Spleen (tissue), 11 donors: ENCODE measurements around the gene PANK1. TPM values are rescaled to one million over a fixed set of nuclear protein-coding genes. Genes with fewer than 3 reads are reported as not detected.

Source experiments
- DNase-seq: peaks from one replicate; pipeline ENCODE4 v3.0.0-alpha.2; 2020
- H3K27ac ChIP-seq, 8 donors: fragments of 200-600 bp; sonication (generic) in 7 of 8; 1 replicate in 4 of 8; 2 replicates in 4 of 8; pipeline versions ENCODE4 v1.5.0 to v1.8.0; 2016 to 2021; ENCODE audit warnings: inconsistent platforms in 4 of 8, mild to moderate bottlenecking in 4 of 8, moderate library complexity in 1 of 8
- H3K27me3 ChIP-seq, 7 donors: fragments of 200-600 bp; sonication (generic) in 6 of 7; replicated peaks in 1 of 7; 1 replicate in 4 of 7; 2 replicates in 3 of 7; pipeline versions ENCODE4 v1.5.0 to v1.8.0; 2016 to 2021; ENCODE audit warnings: inconsistent platforms in 3 of 7, mild to moderate bottlenecking in 1 of 7
- H3K36me3 ChIP-seq, 6 donors: fragments of 200-600 bp; sonication (generic) in 5 of 6; 1 replicate in 4 of 6; 2 replicates in 2 of 6; pipeline versions ENCODE4 v1.5.0 to v1.8.0; 2016 to 2021; ENCODE audit warnings: inconsistent platforms in 2 of 6
- H3K4me1 ChIP-seq, 6 donors: fragments of 200-600 bp; sonication (generic) in 5 of 6; 1 replicate in 3 of 6; 2 replicates in 3 of 6; pipeline versions ENCODE4 v1.5.0 to v1.8.0; 2016 to 2021; ENCODE audit warnings: inconsistent platforms in 3 of 6
- H3K4me3 ChIP-seq, 8 donors: fragments of 200-600 bp; sonication (generic) in 7 of 8; 1 replicate in 4 of 8; 2 replicates in 4 of 8; pipeline versions ENCODE4 v1.5.0 to v1.8.0; 2016 to 2021; ENCODE audit warnings: inconsistent platforms in 4 of 8, mild to moderate bottlenecking in 4 of 8, moderate library complexity in 2 of 8
- H3K9me3 ChIP-seq, 8 donors: fragments of 200-600 bp; sonication (generic) in 7 of 8; 1 replicate in 4 of 8; 2 replicates in 4 of 8; pipeline versions ENCODE4 v1.5.0 to v1.8.0; 2016 to 2021; ENCODE audit warnings: inconsistent platforms in 4 of 8
- POLR2A ChIP-seq, 3 donors: fragments of 450-650 bp; IDR thresholded peaks; one replicate each; pipeline ENCODE4 v1.5.1; 2017; ENCODE audit warnings: antibody characterized with exemption in 3 of 3, mild to moderate bottlenecking in 1 of 3
- POLR2AphosphoS5 ChIP-seq, 3 donors: sonication (generic); formaldehyde crosslinking; IDR thresholded peaks; one replicate each; pipeline ENCODE4 v1.5.1; 2017; ENCODE audit warnings: antibody characterized with exemption in 3 of 3
- WGBS, 5 donors: extraction: QIAGEN DNeasy Blood & Tissue Kit in 3 of 5; methylation state at CpG; one replicate each; pipeline versions ENCODE4 v1.1.5 to v1.1.7; 2013 to 2018; 5-methylcytosine and 5-hydroxymethylcytosine counted together
- intact Hi-C: fragments of 100-400 bp; cut with DNase I; formaldehyde crosslinking; loops from one replicate; pipeline ENCODE4 v1.15.0; 2023; ENCODE audit warnings: low total_unique reads
- polyA plus RNA-seq, 3 donors: library from polyadenylated mRNA; stranded (reverse); fragments of 200-250 nt; gene quantifications; one replicate each; pipeline ENCODE4 v1.2.1, GENCODE V29; 2013
- total RNA-seq, 7 donors: library from RNA; depleted of rRNA in 3 of 7; stranded (reverse); fragments of >200 nt in 3 of 7; fragmentation: NEBNext Ultra II Directional in 4 of 7; extraction: Animal tissue kit (Norgen Biotek cat#: 25700) in 4 of 7; gene quantifications; one replicate each; pipeline versions ENCODE4 v1.1.0 to v1.2.1, GENCODE V29; 2016 to 2021
- TF ChIP-seq, protein P1 (sequence below), 11 experiments: fragments of 200-600 bp in 7 of 11; fragments of 450-650 bp in 4 of 11; sonication (generic) in 4 of 11; IDR thresholded peaks in 8 of 11; conservative IDR thresholded peaks in 3 of 11; 1 replicate in 7 of 11; 2 replicates in 4 of 11; pipeline versions ENCODE4 v1.4.0 to v1.8.0; 2016 to 2021; ENCODE audit warnings: antibody characterized with exemption in 11 of 11, inconsistent platforms in 4 of 11, mild to moderate bottlenecking in 1 of 11
- donor health status: healthy with polysubstance abuse.
- donor health status: DM: no; HTN: no; CAD: no; lungs with moderate emphysema.
- donor health status: DM: no; HTN: no; CAD: no.
- donor health status: Bipolar disorder and iron deficiency.
- donor health status: healthy.
- donor health status: DM: no; HTN: no; CAD: no.
- donor health status: DM: yes; HTN: yes; CAD: no.

Gene PANK1
- total and polyA plus RNA-seq, 10 donors: 0.37 to 6.2 (median 1.6) TPM

DNA sequence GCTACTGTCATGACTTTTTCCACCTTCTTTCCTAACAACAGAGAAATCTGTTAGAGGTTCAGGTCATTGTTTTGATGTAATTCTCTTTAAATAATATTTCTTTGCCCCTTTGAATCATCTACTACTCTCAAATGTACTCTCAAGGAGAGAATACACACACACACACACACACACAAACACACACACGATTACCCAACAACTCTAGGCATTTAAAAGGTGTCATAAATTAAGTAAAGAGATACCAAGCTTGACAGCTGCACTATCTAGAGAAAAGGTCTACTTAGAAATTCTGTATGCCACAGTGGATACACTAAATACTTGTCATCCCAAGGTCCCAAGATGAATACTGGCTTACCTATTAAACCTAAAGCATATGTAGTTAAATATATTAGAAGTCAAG lies 4.8 kb downstream of the PANK1 start:
- WGBS, 5 donors: 79 to 95% (median 93%) methylated on average over 1 of the region's 1 CpG
- no peak for DNase-seq
- H3K4me1 ChIP-seq: peaks cover 0 to 27% (median 9%) of the 10 kb centered on the region in 6 donors
- no peaks in the 10 kb centered on the region for H3K36me3 ChIP-seq
- intact Hi-C loops: no loop called here
- no peak overlapping the region for H3K27ac ChIP-seq
- TF ChIP-seq POLR2AphosphoS5 (IDR thresholded peaks at IDR 0.05): no peak
- no peak for TF ChIP-seq POLR2A (IDR thresholded peaks at IDR 0.05)
- peaks cover 0 to 10% (median 0%) of the 10 kb centered on the region in 7 donors for H3K27me3 ChIP-seq
- H3K4me3 ChIP-seq: no peak overlapping the region
- no peaks in the 10 kb centered on the region for H3K9me3 ChIP-seq

DNA sequence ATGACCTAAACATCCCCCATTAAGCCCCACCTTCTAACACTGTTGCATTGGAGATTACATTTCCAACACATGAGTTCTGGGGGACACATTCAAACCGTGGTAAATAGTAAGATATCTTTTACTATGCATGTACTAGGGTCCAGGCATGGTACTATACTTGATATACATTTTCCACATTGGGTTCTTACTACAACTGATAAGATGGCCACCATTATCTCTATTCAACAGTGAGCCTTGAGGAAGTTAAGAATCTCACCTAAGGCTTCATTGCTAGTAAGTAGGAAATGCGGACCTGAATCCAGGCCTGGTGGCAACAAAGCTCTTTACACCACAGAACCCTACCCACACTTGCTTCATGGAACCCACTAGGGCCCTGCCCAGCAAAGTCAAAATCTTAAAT lies 5.7 kb downstream of the PANK1 start:
- H3K9me3 ChIP-seq: no peaks in the 10 kb centered on the region
- DNase-seq: no peak
- H3K27ac ChIP-seq: no peak overlapping the region
- peaks cover 0 to 1% (median 0%) of the 10 kb centered on the region in 7 donors for H3K27me3 ChIP-seq
- 85 to 100% (median 93%) methylated on average over 2 of the region's 2 CpGs for WGBS, 5 donors
- H3K36me3 ChIP-seq: no peaks in the 10 kb centered on the region
- intact Hi-C loops: no loop called here
- H3K4me1 ChIP-seq: peaks cover 0 to 18% (median 7%) of the 10 kb centered on the region in 6 donors
- H3K4me3 ChIP-seq: no peak overlapping the region
- TF ChIP-seq POLR2A (IDR thresholded peaks at IDR 0.05) (no peak), POLR2AphosphoS5 (IDR thresholded peaks at IDR 0.05) (no peak)
- TF ChIP-seq, protein P1, sequence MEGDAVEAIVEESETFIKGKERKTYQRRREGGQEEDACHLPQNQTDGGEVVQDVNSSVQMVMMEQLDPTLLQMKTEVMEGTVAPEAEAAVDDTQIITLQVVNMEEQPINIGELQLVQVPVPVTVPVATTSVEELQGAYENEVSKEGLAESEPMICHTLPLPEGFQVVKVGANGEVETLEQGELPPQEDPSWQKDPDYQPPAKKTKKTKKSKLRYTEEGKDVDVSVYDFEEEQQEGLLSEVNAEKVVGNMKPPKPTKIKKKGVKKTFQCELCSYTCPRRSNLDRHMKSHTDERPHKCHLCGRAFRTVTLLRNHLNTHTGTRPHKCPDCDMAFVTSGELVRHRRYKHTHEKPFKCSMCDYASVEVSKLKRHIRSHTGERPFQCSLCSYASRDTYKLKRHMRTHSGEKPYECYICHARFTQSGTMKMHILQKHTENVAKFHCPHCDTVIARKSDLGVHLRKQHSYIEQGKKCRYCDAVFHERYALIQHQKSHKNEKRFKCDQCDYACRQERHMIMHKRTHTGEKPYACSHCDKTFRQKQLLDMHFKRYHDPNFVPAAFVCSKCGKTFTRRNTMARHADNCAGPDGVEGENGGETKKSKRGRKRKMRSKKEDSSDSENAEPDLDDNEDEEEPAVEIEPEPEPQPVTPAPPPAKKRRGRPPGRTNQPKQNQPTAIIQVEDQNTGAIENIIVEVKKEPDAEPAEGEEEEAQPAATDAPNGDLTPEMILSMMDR (IDR thresholded peaks at IDR 0.05 in 8 of 11, conservative IDR thresholded peaks at IDR 0.05 in 3 of 11): no peak

DNA sequence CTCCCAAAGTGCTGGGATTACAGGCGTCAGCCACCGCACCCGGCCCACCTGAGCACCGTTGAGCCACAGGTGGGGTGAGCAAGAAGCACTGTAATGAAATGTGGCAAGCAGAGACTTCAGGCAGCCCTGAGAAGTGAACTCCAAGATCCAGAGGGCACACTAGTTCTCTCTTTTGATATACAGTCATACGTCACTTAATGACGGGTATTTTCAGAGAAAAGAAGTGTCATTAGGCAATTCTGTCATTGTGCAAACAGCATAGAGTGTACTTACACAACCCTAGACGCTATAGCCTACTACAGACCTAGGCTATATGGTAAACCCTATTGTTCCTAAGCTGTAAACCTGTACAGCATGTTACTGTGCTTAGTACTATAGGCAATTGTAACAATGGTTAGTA lies 7.9 kb downstream of the PANK1 start:
- H3K9me3 ChIP-seq: no peaks in the 10 kb centered on the region
- TF ChIP-seq POLR2A (IDR thresholded peaks at IDR 0.05) (no peak), POLR2AphosphoS5 (IDR thresholded peaks at IDR 0.05) (no peak)
- TF ChIP-seq, protein P1 (IDR thresholded peaks at IDR 0.05 in 8 of 11, conservative IDR thresholded peaks at IDR 0.05 in 3 of 11): no peak
- intact Hi-C loops: no loop called here
- H3K4me1 ChIP-seq: no peaks in the 10 kb centered on the region
- H3K27me3 ChIP-seq: no peaks in the 10 kb centered on the region
- H3K36me3 ChIP-seq: no peaks in the 10 kb centered on the region
- WGBS, 5 donors: 79 to 94% (median 91%) methylated on average over 7 of the region's 7 CpGs
- H3K4me3 ChIP-seq: no peak overlapping the region
- no peak overlapping the region for H3K27ac ChIP-seq
- no peak for DNase-seq

DNA sequence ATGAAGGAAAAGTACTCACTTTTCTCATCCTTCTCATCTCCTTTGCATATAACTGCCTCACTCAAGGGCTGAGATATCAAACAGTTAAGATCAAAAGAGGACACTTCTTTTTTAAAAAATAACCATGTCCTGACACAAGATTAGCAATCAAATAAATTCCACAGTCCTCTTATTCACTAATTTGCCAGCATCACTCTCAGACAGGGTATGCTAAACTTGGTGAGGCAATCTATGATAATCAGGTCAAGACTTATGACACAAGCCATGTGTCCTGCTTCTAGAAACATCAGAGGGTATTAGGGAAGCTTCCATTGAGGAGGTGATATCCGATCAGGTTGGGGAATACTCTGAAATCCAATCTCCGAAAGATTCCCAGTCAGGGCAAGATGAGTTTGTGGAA lies 10.4 kb downstream of the PANK1 start:
- H3K9me3 ChIP-seq: no peaks in the 10 kb centered on the region
- no peak overlapping the region for H3K27ac ChIP-seq
- H3K4me1 ChIP-seq: peaks cover 0 to 3% (median 0%) of the 10 kb centered on the region in 6 donors
- DNase-seq: no peak
- TF ChIP-seq, protein P1 (IDR thresholded peaks at IDR 0.05 in 8 of 11, conservative IDR thresholded peaks at IDR 0.05 in 3 of 11): no peak
- TF ChIP-seq POLR2AphosphoS5 (IDR thresholded peaks at IDR 0.05) (no peak), POLR2A (IDR thresholded peaks at IDR 0.05) (no peak)
- no peak overlapping the region for H3K4me3 ChIP-seq
- 98 to 100% (median 100%) methylated on average over 2 of the region's 2 CpGs for WGBS, 5 donors
- no peaks in the 10 kb centered on the region for H3K36me3 ChIP-seq
- intact Hi-C loops: no loop called here
- no peaks in the 10 kb centered on the region for H3K27me3 ChIP-seq

DNA sequence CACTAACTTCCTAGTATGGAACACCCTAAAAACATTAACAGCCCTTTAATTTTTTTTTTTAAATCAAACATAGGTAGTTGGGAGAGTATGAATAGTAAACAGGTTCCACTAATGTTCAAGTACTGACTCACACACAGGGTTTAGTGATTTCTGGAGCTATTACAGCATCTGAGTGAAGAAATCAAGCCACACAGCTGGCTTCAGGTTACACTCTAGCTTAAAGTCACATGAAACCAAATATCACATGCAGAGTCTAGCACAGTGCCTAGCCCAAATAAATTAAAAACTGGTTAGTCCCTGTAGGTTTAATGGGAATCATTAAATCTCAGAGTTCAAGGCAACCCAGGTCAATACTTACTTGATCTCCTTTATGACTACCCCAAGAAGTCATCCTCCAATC lies 11.6 kb downstream of the PANK1 start:
- H3K4me3 ChIP-seq: no peak overlapping the region
- TF ChIP-seq POLR2AphosphoS5 (IDR thresholded peaks at IDR 0.05) (no peak), POLR2A (IDR thresholded peaks at IDR 0.05) (no peak)
- TF ChIP-seq, protein P1 (IDR thresholded peaks at IDR 0.05 in 8 of 11, conservative IDR thresholded peaks at IDR 0.05 in 3 of 11): no peak
- H3K9me3 ChIP-seq: no peaks in the 10 kb centered on the region
- intact Hi-C loops: no loop called here
- no peaks in the 10 kb centered on the region for H3K27me3 ChIP-seq
- no peak for DNase-seq
- no peak overlapping the region for H3K27ac ChIP-seq
- H3K4me1 ChIP-seq: peaks cover 0 to 10% (median 3%) of the 10 kb centered on the region in 6 donors
- no peaks in the 10 kb centered on the region for H3K36me3 ChIP-seq
